ENCODE measurements around the gene ATP2A3. TPM values are rescaled to one million over a fixed set of nuclear protein-coding genes. Genes with fewer than 3 reads are reported as not detected.
A peak's percentile ranks its signal among the peaks of the same experiment; 100 is the strongest.

ATP2A3 gene
- total RNA-seq, 2 donors from 2014 or later: 108 to 109 TPM

DNA sequence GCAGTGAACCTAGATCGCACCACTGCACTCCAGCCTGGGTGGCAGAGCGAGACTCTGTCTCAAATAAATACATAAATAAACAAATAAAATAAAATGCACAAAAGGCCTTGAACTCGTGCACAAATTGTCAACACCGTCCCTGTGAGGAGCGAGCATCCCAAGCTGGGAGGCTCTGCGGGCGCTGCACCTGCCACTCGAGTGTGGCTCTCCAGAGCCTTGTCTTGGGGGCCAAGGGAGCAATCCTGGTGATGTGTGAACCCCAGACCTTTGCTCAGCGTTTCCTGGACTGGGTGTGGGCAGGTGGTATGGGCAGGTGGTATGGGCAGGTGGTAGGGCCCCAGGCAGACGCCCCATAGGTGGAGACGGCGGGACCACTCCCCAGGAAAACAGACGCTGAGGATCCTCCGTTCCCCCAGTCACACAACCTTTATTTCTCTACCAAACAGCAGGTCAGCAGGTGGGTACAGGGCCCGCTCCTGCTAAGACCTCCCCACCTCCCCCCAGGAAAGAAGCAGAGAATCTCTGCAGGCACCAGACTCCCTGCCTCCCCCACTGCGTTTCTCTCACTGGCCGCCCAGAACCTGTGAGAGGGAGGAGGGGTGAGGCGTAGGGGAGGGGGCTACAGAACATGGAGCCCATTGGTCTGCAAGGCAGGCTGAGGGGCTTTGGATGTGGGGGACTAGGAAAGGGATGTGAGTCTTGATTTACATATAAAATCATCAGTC, 40.6 kb downstream of the ATP2A3 start:
- Mint-ChIP-seq H3K27ac (no peak overlapping the region), H3K36me3 (ENCODE audit: insufficient read depth in 2 of 2) (no peaks in the 10 kb centered on the region), H3K9me3 (no peaks in the 10 kb centered on the region), H3K27me3 (ENCODE audit: low read depth) (no peaks in the 10 kb centered on the region), H3K4me1 (ENCODE audit: low read depth) (no peaks in the 10 kb centered on the region), H3K4me3 (no peak overlapping the region)
- DNase-seq (no peak), ATAC-seq (replicated peaks in 1 of 2) (no peak)

DNA sequence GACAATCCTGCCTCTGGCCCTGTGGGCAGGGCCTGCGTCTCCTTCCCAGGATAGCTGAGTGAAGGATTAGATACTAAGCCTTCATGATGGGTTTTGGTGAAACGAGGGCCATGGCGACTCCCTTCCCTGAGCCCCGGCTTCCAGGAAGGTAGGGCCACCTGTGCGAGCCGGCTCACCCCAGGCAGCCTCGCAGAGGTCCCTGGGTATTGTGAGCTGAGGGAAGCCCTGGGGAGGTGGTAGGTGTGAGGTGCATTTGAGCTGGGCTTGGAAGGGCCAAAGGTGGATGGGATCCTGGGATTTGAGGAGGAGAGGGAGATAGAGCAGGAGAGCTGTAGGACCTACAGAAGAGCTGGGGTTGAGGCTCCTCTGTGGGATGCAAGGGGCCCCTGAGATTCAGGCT, 41.5 kb downstream of the ATP2A3 start:
- Mint-ChIP-seq H3K4me3 (no peak overlapping the region), H3K4me1 (ENCODE audit: low read depth) (no peaks in the 10 kb centered on the region), H3K27ac (no peak overlapping the region), H3K36me3 (ENCODE audit: insufficient read depth in 2 of 2) (no peaks in the 10 kb centered on the region), H3K27me3 (ENCODE audit: low read depth) (no peaks in the 10 kb centered on the region), H3K9me3 (no peaks in the 10 kb centered on the region)
- no peak for DNase-seq
- no peak for ATAC-seq (replicated peaks in 1 of 2)

DNA sequence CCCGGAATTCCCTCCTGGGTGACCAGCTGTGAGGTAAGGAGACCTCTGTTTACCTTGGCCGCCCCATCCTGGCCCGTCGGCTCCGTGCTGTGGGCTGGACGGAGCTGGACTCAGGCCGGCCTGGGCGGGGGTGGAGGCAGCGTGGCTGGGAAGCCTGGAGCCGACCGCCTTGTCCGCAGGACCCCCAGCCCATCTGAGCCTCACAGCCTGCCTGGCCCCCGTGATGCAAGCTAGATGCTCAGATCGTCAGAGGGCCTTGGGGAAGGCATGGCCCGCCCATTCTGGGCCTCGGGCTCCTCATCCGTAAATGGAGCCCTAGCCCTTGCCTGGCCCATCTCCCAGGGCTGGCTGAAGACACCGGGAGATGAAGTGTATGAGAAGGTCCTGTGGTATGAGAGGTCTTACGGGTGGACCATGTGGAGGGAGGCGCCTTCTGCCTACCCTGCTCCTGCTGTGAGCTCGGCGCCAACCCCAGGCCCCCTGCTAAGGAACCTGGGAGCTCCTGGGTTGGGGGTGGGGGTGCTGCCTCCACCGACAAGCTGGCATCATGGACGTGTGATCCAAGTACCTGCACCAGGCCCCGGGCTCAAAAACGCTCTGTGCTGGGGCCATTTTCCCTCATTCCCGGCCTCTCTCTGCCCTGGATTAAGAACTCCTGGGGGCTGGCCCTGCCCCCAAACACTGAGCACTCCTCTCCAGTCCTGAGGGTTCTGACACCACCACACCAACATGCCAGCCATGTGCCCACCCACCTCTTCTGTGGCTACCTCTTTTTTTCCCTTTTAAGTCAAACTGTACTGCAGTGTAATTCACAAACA, 42.5 kb downstream of the ATP2A3 start:
- no peak for ATAC-seq (replicated peaks in 1 of 2)
- Mint-ChIP-seq H3K4me1 (ENCODE audit: low read depth) (no peaks in the 10 kb centered on the region), H3K27ac (no peak overlapping the region), H3K9me3 (no peaks in the 10 kb centered on the region), H3K4me3 (no peak overlapping the region), H3K27me3 (ENCODE audit: low read depth) (no peaks in the 10 kb centered on the region), H3K36me3 (ENCODE audit: insufficient read depth in 2 of 2) (no peaks in the 10 kb centered on the region)
- no peak for DNase-seq

- no peak overlapping the region for H3K27ac Mint-ChIP-seq
- H3K9me3 Mint-ChIP-seq: no peaks in the 10 kb centered on the region
- H3K27me3 Mint-ChIP-seq (ENCODE audit: low read depth): no peaks in the 10 kb centered on the region
Observed at GRCh38 chr17:3921006-3921405, 43.2 kb downstream of the ATP2A3 start.

DNA sequence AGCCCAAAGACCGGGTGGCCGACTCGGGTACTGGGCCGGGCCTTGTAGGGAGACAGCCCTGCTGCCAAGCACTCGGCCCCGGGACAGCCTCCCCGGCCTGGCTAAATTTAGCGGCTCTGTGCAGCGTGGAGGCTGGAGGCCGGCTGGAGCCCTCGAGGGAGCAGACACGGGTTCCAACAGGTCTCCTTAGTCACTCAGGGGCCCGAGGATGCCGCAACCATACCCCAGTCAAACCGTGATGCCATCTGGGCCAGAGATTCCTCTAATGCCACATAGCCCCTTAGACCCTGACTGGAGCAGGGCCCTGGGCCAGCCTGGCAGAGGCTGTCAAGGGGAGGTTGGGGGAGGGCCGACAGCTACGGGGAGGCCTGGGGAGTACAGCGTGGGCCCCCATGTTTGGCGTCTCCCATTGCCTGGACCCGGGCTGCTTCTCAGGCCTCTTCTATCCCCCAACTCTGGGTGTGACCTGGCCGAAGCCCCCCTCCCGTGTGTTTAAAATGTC, 45.1 kb downstream of the ATP2A3 start:
- Mint-ChIP-seq H3K27ac (no peak overlapping the region), H3K9me3 (no peaks in the 10 kb centered on the region), H3K27me3 (ENCODE audit: low read depth) (no peaks in the 10 kb centered on the region), H3K4me1 (ENCODE audit: low read depth) (peaks cover 23% of the 10 kb centered on the region), H3K36me3 (ENCODE audit: insufficient read depth in 2 of 2) (no peaks in the 10 kb centered on the region), H3K4me3 (no peak overlapping the region)
- DNase-seq (no peak), ATAC-seq (replicated peaks in 1 of 2) (no peak)

More at GRCh38 chr17:3921006-3921405, 43.2 kb downstream of the ATP2A3 start:
- Mint-ChIP-seq H3K36me3 (ENCODE audit: insufficient read depth in 2 of 2) (no peaks in the 10 kb centered on the region), H3K4me1 (ENCODE audit: low read depth) (peaks cover 5% of the 10 kb centered on the region), H3K4me3 (no peak overlapping the region)
- ATAC-seq (replicated peaks in 1 of 2) (no peak), DNase-seq (no peak)

- Mint-ChIP-seq H3K4me3 (no peak overlapping the region), H3K36me3 (ENCODE audit: insufficient read depth in 2 of 2) (no peaks in the 10 kb centered on the region), H3K4me1 (ENCODE audit: low read depth) (peaks cover 29% of the 10 kb centered on the region), H3K27me3 (ENCODE audit: low read depth) (no peaks in the 10 kb centered on the region), H3K9me3 (no peaks in the 10 kb centered on the region), H3K27ac (peak overlapping the region; percentile 23)
- DNase-seq (no peak), ATAC-seq (replicated peaks in 1 of 2) (no peak)
Observed at GRCh38 chr17:3918372-3919122, 45.7 kb downstream of the ATP2A3 start.

DNA sequence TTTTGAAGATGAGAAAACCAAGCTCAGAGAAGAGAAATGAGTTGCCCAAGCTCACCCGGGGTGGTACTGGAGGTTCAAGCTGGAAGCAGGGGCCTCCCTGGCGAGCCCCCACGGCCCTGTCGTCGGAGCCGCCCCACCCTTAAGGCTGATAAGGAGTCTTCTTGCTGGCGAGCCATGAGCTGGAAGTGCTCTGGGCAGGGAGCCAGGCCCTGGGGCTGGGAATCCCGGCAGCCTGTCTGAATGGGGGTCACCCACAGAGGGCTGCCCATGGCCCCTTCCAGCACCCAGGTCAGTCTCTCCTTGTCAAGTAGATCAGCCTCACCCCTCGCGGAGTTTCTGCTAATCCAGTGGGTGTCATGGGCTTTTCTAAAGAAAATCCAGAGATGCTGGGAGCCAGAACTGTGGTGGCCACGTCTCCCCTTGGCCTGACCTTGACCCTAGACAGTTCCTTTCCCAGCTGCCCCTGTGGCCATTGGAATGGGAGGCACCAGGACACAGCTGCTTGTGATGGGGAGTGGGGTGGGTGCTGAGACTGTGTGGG, 46.8 kb downstream of the ATP2A3 start:
- Mint-ChIP-seq H3K36me3 (ENCODE audit: insufficient read depth in 2 of 2) (no peaks in the 10 kb centered on the region), H3K4me3 (no peak overlapping the region), H3K27ac (no peak overlapping the region), H3K9me3 (no peaks in the 10 kb centered on the region), H3K4me1 (ENCODE audit: low read depth) (peaks cover 30% of the 10 kb centered on the region), H3K27me3 (ENCODE audit: low read depth) (no peaks in the 10 kb centered on the region)
- ATAC-seq (replicated peaks in 1 of 2) (no peak), DNase-seq (no peak)

GRCh38 chr17:3916825-3917224, 47.4 kb downstream of the ATP2A3 start:
- no peaks in the 10 kb centered on the region for H3K9me3 Mint-ChIP-seq
- peak overlapping the region; percentile 29 to 76 for H3K4me3 Mint-ChIP-seq
- H3K27me3 Mint-ChIP-seq (ENCODE audit: low read depth): no peaks in the 10 kb centered on the region
- peaks cover 32% of the 10 kb centered on the region for H3K4me1 Mint-ChIP-seq (ENCODE audit: low read depth)
- no peak overlapping the region for H3K27ac Mint-ChIP-seq
- ATAC-seq (replicated peaks in 1 of 2) (peak; percentile 1 to 6), DNase-seq (no peak)
- no peaks in the 10 kb centered on the region for H3K36me3 Mint-ChIP-seq (ENCODE audit: insufficient read depth in 2 of 2)

DNA sequence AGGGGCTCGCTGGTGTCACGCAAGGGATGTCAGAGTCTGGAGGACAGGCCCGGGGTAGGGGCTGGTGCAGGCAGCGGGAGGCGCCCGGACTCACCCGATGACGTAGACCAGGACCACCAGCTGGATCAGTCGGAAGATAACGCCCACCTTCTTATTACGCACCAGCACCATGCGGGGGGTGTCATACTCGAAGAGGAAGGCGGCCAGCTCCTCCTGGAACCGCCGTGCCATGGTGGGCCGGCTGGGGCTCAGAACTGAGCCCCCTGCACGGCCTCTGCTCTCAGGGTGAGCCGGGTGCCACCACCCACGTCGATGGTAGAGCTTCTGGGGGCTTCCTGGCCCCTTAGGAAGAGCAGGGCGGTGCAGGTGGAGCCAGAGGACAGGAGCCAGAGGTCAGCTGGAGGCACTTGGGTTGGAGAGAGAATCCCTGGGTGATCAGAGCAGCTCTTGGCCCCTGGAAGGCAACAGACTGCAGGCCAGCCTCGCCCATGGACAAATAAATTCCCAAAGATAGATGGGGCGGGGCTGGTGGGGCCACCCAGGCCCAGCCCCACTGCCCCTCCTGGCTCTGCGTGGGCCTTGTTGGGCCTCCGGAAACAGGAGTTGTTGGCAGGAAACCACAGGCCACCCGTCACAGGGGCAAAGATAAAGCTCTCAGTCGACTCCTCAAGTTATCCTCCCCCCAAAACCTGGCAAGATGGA, 48.1 kb downstream of the ATP2A3 start, which contains the start of gene P2RX1:
TSS of gene P2RX1 (minus strand) at position 471 of the 702 bp plus-strand sequence. CDS start at position 231, 240 bp downstream.
- Mint-ChIP-seq H3K4me1 (ENCODE audit: low read depth) (peaks cover 39% of the 10 kb centered on the region), H3K36me3 (ENCODE audit: insufficient read depth in 2 of 2) (no peaks in the 10 kb centered on the region), H3K27me3 (ENCODE audit: low read depth) (no peaks in the 10 kb centered on the region), H3K4me3 (peak within 1 kb of the TSS; percentile 59 to 76), H3K27ac (peak within 1 kb of the TSS; percentile 85), H3K9me3 (no peaks in the 10 kb centered on the region)
- DNase-seq (peak; percentile 51 to 57), ATAC-seq (replicated peaks in 1 of 2) (peak; percentile 36 to 53)

DNA sequence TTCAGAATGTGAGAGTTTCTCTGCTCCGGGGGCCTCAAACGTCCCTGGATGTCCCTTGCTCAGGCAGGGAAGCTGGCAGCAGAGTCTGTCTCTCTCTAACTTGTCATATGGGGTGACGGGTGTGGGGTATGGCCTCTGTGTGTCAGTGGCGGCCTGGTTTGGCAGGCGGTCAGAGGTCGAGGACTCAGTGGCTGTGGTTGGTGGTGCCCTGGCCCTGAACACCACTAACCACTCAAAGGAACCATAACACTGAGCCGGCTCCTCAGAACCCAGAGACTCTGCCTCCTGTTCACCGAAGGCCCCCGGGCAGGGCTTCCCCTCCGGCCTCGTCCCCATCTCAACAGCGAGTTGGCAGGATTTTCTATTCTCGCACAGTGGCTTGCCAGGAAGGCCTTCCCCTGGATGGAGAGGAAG, 48.6 kb downstream of the ATP2A3 start:
- no peak for DNase-seq
- Mint-ChIP-seq H3K9me3 (no peaks in the 10 kb centered on the region), H3K36me3 (ENCODE audit: insufficient read depth in 2 of 2) (no peaks in the 10 kb centered on the region), H3K27ac (peak overlapping the region; percentile 85), H3K4me3 (peak overlapping the region; percentile 59 to 76), H3K4me1 (ENCODE audit: low read depth) (peaks cover 42% of the 10 kb centered on the region), H3K27me3 (ENCODE audit: low read depth) (no peaks in the 10 kb centered on the region)
- no peak for ATAC-seq (replicated peaks in 1 of 2)

DNA sequence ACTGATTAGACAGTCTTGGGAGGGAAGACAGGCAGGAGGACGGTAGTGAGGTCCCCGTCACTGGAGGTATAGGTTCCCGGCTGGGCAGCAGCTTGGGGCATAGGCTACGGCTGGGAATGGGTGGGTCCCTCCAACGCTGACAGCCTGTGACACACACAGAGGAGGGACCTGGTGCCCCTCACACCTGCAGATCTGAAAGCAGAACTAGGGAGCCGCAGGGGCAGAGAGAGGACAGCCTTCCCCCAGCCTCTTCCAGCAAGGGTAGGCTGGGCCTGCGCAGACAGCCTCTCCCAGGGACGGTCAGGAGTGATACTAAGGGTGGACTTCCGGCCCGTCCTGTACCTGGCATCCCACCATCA, 49.9 kb downstream of the ATP2A3 start:
- peaks cover 42% of the 10 kb centered on the region for H3K4me1 Mint-ChIP-seq (ENCODE audit: low read depth)

More for the DNA sequence above, 49.9 kb downstream of the ATP2A3 start:
- H3K27ac Mint-ChIP-seq: no peak overlapping the region
- H3K4me3 Mint-ChIP-seq: peak overlapping the region in 1 of 2 donors; percentile 40
- no peaks in the 10 kb centered on the region for H3K9me3 Mint-ChIP-seq
- H3K36me3 Mint-ChIP-seq (ENCODE audit: insufficient read depth in 2 of 2): no peaks in the 10 kb centered on the region
- no peaks in the 10 kb centered on the region for H3K27me3 Mint-ChIP-seq (ENCODE audit: low read depth)
- no peak for DNase-seq
- ATAC-seq (replicated peaks in 1 of 2): peak in 1 of 2 donors; percentile 0
